Testis (tissue), 3 donors: ENCODE results near the gene DLG2. TPM values are rescaled to one million over a fixed set of nuclear protein-coding genes. Genes with fewer than 3 reads are reported as not detected.

Experiments
- DNase-seq: peaks from one replicate; pipeline ENCODE4 v3.0.0-alpha.2; 2019
- H3K27ac ChIP-seq, 2 donors: fragments of 200-600 bp; sonication (generic); one replicate each; pipeline ENCODE4 v1.5.1; 2019
- H3K27me3 ChIP-seq: fragments of 200-600 bp; sonication (generic); one replicate; pipeline ENCODE4 v1.5.1; 2019
- H3K36me3 ChIP-seq: fragments of 200-600 bp; sonication (generic); one replicate; pipeline ENCODE4 v1.5.1; 2017; ENCODE audit warnings: low read depth; ENCODE audit errors: missing control alignments
- H3K4me1 ChIP-seq: fragments of 200-600 bp; sonication (generic); one replicate; pipeline ENCODE4 v1.5.1; 2019
- H3K4me3 ChIP-seq, 2 donors: fragments of 200-600 bp; sonication (generic); one replicate each; pipeline ENCODE4 v1.5.1; 2017 to 2019
- H3K9me3 ChIP-seq: fragments of 200-600 bp; sonication (generic); one replicate; pipeline ENCODE4 v1.5.1; 2017
- POLR2A ChIP-seq: fragments of 450-650 bp; IDR thresholded peaks from one replicate; pipeline ENCODE4 v1.6.1; 2017; ENCODE audit warnings: antibody characterized with exemption, mild to moderate bottlenecking, moderate library complexity
- WGBS, 2 donors: methylation state at CpG; one replicate each; pipeline ENCODE4 v1.1.5; 2018; 5-methylcytosine and 5-hydroxymethylcytosine counted together
- intact Hi-C: fragments of 100-400 bp; cut with DNase I; formaldehyde crosslinking; loops from one replicate; pipeline ENCODE4 v1.15.1; 2023; ENCODE audit warnings: low total_unique reads
- polyA plus RNA-seq: library from polyadenylated mRNA; stranded (reverse); fragments of 350-450 nt; fragmentation: Illumina TruSeq; extraction: RNeasy Lipid Tissue Mini Kit (QIAGEN cat#74804); gene quantifications from one replicate; pipeline ENCODE4 v1.2.3, GENCODE V29; 2014; ENCODE audit warnings: low read depth, low replicate concordance; ENCODE audit not compliant: insufficient read depth
- total RNA-seq, 2 donors: library from RNA; depleted of rRNA; stranded (reverse); fragments of >200 nt; gene quantifications; one replicate each; pipeline ENCODE4 v1.2.3, GENCODE V29; 2016
- TF ChIP-seq, protein P1 (sequence below), 3 experiments: fragments of 450-650 bp in 2 of 3; fragments of 200-600 bp in 1 of 3; sonication (generic) in 1 of 3; IDR thresholded peaks; one replicate each; pipeline ENCODE4 v1.5.1; 2016 to 2019; ENCODE audit warnings: antibody characterized with exemption in 3 of 3, mild to moderate bottlenecking in 2 of 3, moderate library complexity in 1 of 3

Gene DLG2
- total and polyA plus RNA-seq, 3 donors from 2014 or later = 13.8 to 23.0 (median 14.1) TPM

- DNase-seq = no peak
- Histone ChIP-seq H3K9me3 (no peaks in the 10 kb centered on the region), H3K27me3 (no peaks in the 10 kb centered on the region), H3K36me3 (no peaks in the 10 kb centered on the region), H3K4me3 (no peak overlapping the region), H3K4me1 (no peaks in the 10 kb centered on the region), H3K27ac (no peak overlapping the region)
- WGBS, 2 donors = 95 to 100% methylated on average over 2 of the region's 2 CpGs
- TF ChIP-seq, protein P1, sequence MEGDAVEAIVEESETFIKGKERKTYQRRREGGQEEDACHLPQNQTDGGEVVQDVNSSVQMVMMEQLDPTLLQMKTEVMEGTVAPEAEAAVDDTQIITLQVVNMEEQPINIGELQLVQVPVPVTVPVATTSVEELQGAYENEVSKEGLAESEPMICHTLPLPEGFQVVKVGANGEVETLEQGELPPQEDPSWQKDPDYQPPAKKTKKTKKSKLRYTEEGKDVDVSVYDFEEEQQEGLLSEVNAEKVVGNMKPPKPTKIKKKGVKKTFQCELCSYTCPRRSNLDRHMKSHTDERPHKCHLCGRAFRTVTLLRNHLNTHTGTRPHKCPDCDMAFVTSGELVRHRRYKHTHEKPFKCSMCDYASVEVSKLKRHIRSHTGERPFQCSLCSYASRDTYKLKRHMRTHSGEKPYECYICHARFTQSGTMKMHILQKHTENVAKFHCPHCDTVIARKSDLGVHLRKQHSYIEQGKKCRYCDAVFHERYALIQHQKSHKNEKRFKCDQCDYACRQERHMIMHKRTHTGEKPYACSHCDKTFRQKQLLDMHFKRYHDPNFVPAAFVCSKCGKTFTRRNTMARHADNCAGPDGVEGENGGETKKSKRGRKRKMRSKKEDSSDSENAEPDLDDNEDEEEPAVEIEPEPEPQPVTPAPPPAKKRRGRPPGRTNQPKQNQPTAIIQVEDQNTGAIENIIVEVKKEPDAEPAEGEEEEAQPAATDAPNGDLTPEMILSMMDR (IDR thresholded peaks at IDR 0.05) = no peak
- no peak for TF ChIP-seq POLR2A
- intact Hi-C loops = no loop called here
Measured at GRCh38 chr11:84871116-84871515, 756.0 kb downstream of the DLG2 start.

GRCh38 chr11:84870486-84870885 lies 756.7 kb downstream of the DLG2 start:
- 90 to 97% methylated on average over 1 of the region's 1 CpG for WGBS, 2 donors
- intact Hi-C loops = no loop called here
- no peaks in the 10 kb centered on the region for H3K27me3 ChIP-seq

GRCh38 chr11:84866922-84867321 lies 760.2 kb downstream of the DLG2 start:
- no peak for DNase-seq
- H3K27me3 ChIP-seq = no peaks in the 10 kb centered on the region
- no peaks in the 10 kb centered on the region for H3K4me1 ChIP-seq
- H3K9me3 ChIP-seq = no peaks in the 10 kb centered on the region
- no peak overlapping the region for H3K27ac ChIP-seq
- no peaks in the 10 kb centered on the region for H3K36me3 ChIP-seq
- TF ChIP-seq, protein P1 (IDR thresholded peaks at IDR 0.05) = no peak
- no peak for TF ChIP-seq POLR2A
- H3K4me3 ChIP-seq = no peak overlapping the region
- 53 to 62% methylated on average over 2 of the region's 2 CpGs for WGBS, 2 donors
- intact Hi-C loops = no loop called here

More at GRCh38 chr11:84870486-84870885, 756.7 kb downstream of the DLG2 start:
- Histone ChIP-seq H3K4me1 (no peaks in the 10 kb centered on the region), H3K4me3 (no peak overlapping the region), H3K9me3 (no peaks in the 10 kb centered on the region), H3K36me3 (no peaks in the 10 kb centered on the region), H3K27ac (no peak overlapping the region)
- TF ChIP-seq, protein P1 (IDR thresholded peaks at IDR 0.05) = no peak
- no peak for DNase-seq

GRCh38 chr11:84865791-84866535 lies 761.2 kb downstream of the DLG2 start:
- DNase-seq = no peak
- Histone ChIP-seq H3K27me3 (no peaks in the 10 kb centered on the region), H3K9me3 (no peaks in the 10 kb centered on the region), H3K4me3 (no peak overlapping the region), H3K36me3 (no peaks in the 10 kb centered on the region), H3K27ac (no peak overlapping the region), H3K4me1 (no peaks in the 10 kb centered on the region)
- intact Hi-C loops = no loop called here
- WGBS, 2 donors = 81 to 97% methylated on average over 1 of the region's 1 CpG
- TF ChIP-seq POLR2A = no peak
- TF ChIP-seq, protein P1 (IDR thresholded peaks at IDR 0.05) = no peak

GRCh38 chr11:84865257-84865656 lies 761.9 kb downstream of the DLG2 start:
- no peak overlapping the region for H3K4me3 ChIP-seq
- no peaks in the 10 kb centered on the region for H3K27me3 ChIP-seq
- no peak overlapping the region for H3K27ac ChIP-seq
- H3K9me3 ChIP-seq = no peaks in the 10 kb centered on the region
- no peaks in the 10 kb centered on the region for H3K36me3 ChIP-seq
- intact Hi-C loops = no loop called here
- TF ChIP-seq POLR2A = no peak
- TF ChIP-seq, protein P1 (IDR thresholded peaks at IDR 0.05) = no peak
- DNase-seq = no peak
- no peaks in the 10 kb centered on the region for H3K4me1 ChIP-seq
